Activated effector memory CD4-positive, alpha-beta T cell treated with anti-CD3 and anti-CD28 coated beads, Interleukin-2, amount 50 U/mL, for 16 hours (primary cell): ENCODE results near the gene POLN.

Experiments
- DNase-seq: peaks from one replicate; pipeline ENCODE4 v3.0.0-alpha.2; 2020

The POLN gene

DNA sequence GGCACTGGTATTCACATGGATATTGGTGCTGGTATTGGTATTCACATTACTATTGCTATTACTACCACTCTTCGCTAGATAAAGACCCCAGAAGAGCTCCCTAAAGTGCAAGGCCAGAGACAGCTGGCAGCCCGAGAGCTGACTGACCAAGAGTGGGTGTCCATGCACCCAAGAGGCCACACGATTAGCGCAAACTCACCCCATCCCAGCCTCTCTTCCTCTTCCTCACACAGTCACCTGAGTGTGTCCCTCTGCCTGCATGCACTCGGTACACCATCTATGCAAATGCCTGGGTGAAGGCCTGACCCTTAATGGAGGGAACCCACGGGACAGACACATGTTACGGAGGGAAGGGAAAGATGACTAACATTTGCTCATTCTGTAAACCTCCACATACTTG lies 86.7 kb downstream of the POLN start:
- peak; percentile 24 for DNase-seq

DNA sequence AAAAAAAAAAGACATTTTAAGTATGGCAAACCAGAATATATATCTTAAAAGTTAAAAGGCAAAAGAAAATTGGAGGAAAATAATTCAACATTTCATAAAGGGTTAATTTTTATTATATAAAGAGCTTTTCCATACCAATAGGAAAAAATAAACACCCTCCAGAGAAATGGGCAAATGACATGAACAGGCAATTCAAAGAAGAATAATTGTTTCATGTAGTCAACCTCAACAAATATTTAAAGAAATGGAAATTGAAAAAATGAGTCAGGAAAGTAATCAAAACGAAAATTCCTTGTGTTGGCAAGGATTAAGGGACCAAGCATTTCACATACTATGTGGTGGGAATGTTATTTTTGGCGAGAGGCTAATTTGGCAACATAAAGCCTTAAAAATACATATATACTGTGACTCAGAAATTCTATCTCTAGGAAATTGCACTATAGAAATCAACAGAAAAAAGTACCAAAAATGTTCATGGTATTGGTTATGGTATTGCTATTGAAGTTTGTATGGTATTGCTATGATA lies 87.6 kb downstream of the POLN start:
- DNase-seq, result no peak

DNA sequence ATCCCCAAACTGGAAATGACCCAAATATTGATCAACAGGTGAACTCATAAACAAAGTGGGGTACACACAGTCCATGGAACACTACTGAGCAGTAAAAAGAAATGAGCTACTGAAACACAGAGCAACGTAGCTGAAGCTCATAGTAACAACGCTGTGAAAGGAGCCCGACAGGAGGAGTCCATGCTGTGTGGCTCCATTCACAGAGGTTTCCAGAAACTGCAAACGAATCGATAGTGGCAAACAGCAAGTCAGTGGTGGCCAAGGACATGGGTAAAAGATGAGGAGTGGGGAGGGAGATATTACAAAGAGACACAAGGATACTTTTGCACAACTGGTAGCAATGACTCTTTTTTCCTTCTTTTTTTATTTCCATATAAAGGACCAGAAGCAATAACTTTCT lies 90.4 kb downstream of the POLN start:
- no peak for DNase-seq

DNA sequence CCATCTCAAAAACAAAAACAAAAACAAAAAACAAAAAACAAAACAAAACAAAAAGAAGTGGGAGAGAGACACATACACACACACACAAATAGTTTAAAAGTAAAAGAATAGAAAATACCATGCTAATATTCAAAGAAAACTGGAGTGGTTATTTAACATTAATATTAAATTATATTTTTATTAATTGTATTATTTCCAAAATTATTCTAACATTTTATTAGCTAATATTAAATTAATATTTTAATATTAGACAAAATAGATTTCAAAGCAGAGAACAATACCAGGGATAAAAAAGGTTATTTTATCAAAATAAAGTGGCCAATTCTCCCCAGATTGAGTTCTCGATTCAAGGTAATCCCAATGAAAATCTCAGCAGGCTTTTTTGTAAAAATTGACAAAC lies 91.8 kb downstream of the POLN start:
- DNase-seq, result no peak

DNA sequence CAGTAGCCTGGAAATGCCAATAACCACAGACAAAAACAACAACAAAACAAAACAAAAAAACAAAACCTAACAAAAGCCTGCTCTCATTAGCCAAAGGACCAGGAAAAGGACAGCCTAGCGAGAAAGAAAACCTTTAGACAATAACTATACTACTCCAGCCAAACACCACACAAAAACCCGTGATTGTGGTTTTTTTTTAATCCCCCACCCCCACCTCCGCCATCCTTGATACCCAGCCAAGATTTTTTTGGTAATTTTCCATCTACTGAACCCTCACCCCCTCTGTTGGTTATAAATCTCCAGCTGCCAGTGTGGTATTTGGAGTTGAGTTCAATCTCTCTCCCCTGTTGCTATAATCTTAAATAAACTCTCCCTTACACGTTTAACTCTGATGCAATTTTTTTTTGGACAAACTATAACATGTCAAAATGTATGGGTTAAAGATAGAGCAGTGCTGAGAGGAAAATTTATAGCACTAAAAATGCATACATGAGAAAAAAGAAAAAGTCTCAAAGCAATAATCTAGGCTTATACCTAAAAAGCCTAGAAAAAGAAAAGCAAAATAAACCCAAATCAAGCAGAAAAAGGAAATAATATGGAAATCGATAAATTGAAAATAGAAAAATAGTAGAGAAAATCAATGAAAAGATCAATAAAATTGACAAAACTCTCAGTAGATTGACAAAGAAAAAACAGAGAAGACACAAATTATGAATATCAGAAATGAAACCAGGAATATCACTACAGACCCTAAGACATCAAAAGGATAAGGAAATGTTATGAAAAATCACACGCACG lies 99.1 kb downstream of the POLN start:
- no peak for DNase-seq

DNA sequence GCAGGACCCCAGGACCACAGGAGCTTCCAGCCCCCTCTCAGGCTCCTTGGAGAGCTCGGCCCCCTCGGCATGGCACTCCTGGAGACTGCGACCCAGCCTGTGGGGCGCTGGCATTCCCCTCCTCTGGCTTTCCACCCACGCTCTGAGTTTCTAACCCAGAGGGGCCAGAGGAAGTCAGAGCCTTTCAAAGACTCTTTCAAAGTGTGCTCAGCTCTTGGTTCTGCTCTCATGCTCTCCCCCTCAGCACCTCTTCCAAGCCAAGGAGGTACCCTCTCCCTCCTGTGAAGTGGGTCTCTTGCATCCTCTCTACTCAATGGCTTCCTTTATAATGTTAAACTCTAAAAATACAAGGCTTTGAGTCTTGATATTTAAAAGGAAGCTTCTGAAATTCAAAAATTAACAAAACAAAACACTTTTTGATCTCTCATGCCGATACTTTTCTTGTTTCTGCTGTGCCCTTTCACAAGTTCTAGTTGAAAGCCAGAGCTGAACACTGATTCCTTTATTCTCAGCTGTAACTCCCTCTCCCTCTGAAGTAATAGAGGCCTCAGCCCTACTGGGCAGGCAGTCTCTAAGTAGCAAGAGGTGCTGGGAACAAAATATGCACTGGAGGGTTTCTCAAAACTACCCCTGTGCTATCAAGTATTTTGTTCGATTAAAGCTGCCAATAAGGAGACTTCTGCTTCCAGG lies 100.0 kb downstream of the POLN start:
- DNase-seq, result peak; percentile 59

DNA sequence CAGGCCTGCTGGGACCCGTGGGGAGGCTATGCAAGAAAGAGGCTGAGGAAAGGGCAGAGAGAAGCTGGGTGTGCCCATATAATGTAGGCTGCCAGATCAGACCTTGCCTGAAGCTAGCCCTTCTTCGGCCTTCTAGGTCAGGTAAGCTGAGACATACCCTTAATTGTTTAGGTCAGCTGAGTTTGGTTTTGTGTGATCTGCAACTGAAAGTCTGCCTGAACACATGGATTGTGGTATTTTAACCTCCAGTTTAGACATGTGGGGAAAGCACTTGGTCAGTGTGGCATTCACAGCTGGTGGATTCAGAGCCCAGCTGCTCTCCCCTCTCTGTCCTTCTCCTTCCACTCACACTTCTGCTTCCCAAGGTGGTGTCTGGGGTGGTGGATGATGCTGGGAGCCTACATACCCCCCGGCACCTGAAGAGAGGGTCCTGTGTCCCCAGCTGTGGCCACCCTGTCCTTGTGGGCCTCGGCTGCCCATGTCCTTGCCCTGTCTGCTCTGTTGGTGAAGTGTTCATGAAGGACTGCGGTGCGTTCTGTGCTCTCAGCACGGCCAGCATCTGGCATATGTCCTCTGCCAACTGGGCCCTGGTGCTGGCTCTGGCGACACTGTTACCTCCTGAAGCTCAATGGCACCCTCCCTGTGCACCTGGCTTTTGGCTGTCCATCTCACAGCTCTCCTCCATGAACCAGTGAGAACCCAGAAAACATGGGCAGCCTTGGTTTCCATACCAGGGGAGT lies 100.7 kb downstream of the POLN start:
- peak; percentile 42 for DNase-seq

DNA sequence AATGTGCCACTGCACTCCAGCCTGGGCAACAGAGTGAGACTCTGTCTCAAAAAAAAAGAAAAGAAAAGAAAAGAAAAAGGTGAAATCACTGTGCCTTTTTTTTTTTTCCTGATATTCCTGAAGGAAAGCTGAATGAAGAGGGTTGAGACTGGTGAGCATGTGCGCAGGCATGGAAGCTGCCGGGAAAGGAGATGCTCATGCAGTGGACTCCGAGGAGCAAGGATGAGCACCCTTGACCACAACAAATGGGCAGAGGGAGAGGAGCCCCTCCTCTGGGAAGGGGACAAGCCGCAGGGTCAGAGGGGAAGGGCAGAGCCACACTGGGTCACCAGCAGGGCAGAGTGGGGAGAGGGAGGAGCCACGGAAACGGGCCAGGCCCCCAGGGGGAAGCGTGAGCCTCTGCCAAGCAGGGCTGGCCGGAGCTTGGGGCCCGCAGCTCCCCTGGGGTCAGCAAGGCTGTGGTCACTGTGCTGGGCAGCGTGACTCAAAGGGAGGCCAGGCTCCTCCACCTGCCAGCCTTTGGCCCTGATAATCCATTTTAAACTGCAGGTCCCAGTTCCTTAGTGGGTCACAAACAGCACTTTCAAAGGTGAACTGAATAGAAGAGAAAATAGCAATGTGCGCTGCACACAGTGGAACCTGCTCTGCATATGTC lies 102.9 kb downstream of the POLN start:
- DNase-seq, result no peak

DNA sequence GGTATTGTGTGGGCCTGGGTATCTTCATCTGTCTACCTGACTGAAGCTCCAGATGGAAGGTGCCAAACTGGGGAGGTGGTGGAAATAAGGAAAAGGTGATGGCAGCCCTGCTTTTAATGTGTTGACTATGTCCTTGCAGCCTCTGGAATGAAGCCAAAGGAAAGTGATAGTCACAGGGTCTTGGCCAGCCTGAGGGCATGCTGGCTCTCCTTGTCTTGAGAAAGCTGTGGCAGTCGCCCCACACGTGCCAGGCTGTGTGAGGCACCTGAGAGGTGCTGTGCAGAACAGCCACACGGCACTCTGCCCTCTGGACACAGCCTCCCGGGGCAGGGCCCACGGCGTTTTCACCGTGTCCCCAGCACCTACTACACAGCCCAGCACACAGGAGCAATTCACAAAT lies 105.2 kb downstream of the POLN start:
- DNase-seq, result no peak

DNA sequence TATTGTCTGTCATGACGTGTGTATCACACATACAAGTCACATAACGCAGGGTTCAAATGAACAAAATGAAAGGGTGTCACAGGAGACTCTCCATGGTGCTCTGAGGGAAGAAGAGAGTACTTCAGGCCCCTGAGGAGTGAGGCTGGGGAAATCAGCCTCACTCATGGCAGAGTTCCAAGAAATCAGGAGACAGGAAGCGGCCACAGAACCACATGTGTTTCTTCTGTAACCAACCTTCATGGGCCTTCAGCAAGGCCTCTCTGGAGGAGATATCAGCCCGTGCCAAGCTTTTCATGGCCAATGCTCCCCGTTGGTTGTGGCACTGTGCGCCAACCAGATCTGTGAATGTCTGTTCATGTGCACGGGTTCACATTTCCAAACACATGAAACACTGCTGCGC lies 106.8 kb downstream of the POLN start:
- DNase-seq, result peak; percentile 56

DNA sequence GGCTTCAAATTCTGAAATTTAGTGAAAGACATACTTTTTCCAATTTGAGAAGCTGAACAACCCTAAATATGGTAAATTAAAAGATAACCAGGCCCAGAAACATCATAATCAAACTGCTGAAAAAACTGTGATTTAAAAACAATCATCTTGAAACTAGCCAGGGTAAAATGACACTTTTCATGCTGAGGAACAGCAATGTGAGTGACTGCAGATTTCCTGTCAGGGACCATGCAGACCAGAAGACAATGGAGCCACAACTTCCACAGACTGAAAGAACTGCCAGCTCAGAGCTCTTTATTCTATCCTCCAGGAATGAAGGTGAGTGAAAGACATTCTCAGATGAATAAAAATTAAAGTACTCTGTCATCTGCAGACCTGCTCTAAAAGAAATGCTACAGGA lies 109.5 kb downstream of the POLN start:
- DNase-seq, result no peak

DNA sequence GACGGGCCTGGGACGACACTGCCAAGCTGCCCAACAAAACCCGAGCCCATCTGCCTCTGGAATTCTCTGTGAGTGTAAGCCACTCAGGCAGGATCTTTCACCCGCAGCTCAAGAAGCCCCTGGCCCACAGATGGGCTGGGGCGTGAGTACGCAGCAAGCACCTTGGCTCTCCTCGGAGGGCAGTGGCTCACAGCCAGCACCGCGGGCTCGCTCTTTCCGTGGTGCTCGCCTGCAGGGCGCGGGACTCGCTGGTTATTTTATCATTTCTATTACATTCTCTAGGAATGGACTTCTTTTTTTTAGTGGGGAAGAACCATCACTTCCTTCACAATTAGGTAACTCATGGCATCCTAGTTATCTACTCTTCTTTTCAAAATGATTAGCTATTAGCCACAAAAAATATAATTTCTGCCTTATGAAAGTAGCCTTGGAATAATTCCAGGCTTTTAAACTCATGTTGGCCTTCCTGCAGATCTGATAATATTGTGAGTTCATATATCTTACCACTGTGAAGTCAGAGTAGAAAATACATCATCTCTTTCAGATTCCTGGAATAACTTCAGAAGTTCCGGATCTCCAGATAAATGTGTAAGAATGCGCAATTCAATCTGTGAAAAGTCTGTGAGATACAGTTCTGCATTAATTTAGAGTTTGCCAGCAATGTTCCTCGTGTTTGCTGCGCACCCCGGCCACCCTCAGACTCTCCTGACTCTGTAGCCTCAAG lies 114.2 kb downstream of the POLN start:
- DNase-seq, result no peak

DNA sequence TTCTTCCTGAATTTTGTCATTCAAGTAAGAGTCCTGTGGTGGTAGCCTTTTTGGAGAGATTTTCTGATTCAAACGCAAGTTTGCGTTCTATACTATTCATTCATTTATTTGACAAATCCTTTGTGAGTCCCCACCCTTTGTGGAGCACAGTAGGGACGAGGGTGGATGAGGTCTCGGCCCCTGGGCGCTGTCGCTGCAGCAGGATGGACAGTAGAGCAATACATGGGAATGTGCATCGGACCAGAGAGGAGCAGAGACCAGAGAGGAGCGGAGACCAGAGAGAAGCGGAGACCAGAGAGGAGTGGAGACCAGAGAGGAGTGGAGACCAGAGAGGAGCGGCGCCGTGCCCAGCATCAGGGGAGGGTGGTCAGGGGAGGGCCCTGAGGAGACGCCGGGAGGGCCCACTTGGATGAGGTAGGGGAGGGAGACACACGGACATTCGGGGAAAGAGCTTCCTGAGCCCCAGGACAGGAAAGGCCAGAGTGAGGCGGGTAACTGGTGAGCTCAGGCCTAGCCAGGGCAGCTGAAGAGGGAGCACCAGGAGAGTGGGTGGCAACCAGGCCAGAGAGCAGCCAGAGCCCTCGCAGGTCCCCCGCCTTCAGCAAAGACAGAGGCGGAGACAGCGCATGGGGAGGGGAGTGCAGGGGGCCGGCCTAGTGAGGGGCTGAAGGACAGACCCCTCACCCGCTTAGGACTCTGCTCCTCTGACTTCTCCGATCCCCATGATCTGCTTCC lies 115.4 kb downstream of the POLN start:
- no peak for DNase-seq

DNA sequence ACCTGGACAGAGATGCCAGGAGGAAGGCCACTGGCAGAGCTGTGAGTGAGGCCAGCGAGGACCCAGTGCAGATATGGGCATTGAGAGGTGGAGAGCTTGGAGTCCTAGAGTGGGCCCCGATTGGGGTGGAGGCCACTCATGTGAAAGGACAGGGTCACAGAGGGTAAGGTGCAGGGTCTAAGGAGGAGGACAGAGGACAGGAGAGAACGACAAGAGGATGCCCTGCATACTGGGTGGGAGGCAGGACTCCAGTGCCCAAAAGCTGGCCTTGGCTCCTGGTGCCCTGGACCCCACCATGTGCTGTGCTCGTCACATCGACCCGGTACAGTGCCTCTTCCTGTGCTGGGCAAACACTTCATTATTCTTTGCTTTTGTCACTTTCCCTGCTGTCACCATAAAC lies 116.1 kb downstream of the POLN start:
- no peak for DNase-seq

DNA sequence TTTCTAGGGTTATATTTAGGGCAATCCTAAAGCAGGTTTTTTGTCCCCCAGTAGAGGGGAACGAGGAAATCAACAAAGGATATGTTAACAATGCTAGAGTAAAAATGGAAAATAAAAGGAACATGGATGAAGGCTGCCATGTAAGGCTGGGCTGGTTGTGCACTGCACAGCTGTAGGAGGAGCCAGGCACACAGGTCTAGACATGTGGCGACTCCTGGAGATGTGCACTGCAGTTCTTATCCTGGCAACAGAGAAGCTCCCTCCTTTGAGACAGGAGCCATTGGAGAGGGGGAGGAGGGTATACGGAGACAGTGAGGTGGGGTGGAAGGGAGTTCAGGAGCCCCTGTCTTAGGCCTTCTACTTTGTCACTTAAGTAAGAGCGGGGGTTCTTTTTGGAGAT lies 116.9 kb downstream of the POLN start:
- DNase-seq, result no peak

DNA sequence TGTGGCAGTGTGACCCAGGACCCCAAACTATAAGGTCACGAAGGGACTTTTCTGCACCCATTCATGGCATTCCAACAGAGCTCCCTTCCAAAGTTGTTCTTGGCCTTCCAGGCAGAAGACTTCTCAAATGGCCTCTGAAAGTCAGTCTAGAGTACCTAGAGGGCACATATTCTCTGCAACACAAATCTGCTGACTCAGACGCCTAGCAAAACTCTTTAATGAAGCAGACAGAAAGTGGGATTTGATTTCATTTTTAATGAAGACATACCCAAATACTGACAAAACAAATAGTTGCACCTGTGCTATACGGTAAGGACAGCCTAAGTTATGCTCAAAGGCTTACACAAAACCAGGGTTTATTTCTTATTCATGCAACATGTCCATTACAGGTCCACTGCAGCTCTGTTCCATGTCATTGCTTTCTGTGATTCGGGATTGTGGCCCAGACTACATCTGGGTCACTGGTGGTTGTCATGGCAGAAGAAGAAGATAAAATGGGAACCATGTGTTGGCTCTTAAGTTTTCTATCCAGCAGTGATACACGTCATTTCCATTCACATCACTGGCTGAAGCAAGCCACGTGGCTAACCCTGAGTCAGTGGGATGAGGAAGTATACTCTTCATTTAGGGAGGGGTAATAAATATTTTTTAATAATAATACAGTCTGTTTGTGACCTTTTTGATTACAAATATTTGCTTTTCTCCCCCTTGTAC lies 125.1 kb downstream of the POLN start:
- DNase-seq, result no peak

DNA sequence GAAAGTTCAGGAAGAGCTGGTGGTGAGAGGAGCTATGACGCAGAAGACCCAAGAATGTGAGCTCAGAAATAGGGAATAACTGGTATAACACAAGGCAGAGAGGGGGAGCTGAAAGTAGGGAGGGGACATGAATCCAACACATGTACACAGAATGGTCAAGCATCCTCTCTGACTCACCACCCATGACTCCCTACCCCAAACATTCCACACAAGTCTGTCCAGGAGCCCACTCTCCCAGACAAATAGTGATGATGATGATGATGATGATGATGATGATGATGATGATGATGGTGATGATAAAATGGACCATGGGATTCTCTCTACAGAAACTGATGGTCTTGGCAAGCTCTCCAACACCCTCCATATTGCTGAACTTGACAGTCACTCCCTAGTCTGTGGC lies 136.4 kb downstream of the POLN start:
- DNase-seq, result no peak

DNA sequence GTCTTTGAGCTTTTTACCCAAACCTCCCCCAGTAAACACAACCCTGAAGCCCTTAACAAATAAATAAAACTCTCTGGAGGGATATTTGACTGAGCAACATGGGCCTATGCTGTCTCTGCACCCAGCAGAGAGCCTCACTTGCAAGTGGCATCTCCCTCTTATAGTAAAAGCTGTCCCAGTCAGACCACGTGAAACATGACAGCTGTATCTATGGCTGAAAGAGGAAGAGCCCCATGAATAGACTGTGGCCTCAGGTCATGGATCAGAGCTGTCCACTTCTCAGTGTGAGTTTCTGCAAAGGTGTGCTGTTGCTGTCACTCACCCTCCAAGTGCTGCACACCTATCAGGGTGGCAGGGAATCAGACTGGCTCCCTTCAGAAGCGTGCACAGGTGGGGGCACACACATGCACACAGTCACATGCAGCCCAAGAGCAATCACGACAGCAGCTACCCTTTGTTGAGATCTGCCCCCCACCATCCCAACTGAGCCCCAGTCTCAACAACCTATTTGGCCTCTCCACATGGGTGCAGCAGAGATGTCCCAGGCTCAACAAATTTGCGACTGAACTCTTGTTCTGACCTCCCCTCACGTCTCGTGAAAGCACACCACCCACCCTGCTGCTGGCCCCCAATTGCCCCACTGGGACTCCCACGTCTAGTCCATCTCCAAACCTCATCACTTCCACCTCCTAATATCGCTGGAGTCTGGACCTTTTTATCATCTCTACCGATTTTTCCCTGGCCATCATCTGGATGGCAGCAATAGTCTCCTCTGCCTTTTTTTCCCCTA lies 137.2 kb downstream of the POLN start:
- DNase-seq, result no peak

DNA sequence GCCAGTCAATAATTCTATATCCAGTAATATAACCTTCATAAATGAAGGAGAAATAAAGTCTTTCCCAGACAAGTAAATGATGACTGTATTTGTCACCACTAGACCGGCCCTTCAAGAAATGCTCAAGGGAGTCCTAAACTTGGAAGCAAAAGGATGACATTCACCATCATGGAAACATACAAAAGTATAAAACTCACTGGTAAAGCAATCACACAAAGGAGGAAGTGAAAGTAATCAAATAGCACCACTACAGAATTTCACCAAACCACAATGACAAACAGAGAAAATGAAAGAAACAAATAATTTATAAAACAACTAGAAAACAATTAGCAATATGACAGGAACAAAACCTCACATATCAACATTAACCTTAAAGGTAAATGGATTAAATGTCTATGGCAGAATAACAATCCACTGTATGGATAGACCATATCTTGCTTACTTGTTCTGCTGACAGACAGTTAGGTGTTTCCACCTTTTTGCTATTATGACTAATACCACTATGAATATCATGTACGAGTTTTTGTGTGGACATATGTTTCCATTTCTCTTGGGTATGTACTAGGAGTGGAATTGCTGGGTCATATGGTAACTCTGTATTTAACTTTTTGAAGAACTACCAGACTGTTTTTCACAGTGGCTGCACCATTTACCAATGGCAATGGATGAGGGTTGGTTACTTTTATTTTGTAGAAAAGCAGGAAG lies 137.9 kb downstream of the POLN start:
- no peak for DNase-seq
